CD14-positive monocyte (primary cell): ENCODE results near the gene SLC2A9. TPM values are rescaled to one million over a fixed set of nuclear protein-coding genes. Genes with fewer than 3 reads are reported as not detected.

Experiments
- DNase-seq, 3 donors: peaks; one replicate each; pipeline ENCODE4 v3.0.0-alpha.2; 2011 to 2022
- H2AFZ ChIP-seq: 2 replicates; pipeline ENCODE4 v1.6.0; 2012; ENCODE audit warnings: mild to moderate bottlenecking, low read depth, low read length, inconsistent platforms; ENCODE audit not compliant: insufficient read depth, poor library complexity, severe bottlenecking
- H3K27ac ChIP-seq, 2 donors: 1 replicate in 1 of 2; 2 replicates in 1 of 2; pipeline ENCODE4 v1.5.1; 2012 to 2013; ENCODE audit warnings: low read length in 2 of 2, control low read depth in 1 of 2, inconsistent platforms in 1 of 2, low read depth in 1 of 2, mild to moderate bottlenecking in 1 of 2
- H3K27me3 ChIP-seq, 2 donors: one replicate each; pipeline versions ENCODE4 v1.6.0 to v1.6.1; 2011 to 2013; ENCODE audit warnings: low read length in 2 of 2; ENCODE audit not compliant: control insufficient read depth in 2 of 2, insufficient read depth in 2 of 2
- H3K36me3 ChIP-seq, 2 donors: replicated peaks in 1 of 2; 1 replicate in 1 of 2; 2 replicates in 1 of 2; pipeline versions ENCODE4 v1.5.1 to v1.6.1; 2012 to 2013; ENCODE audit warnings: low read length in 2 of 2, control low read depth in 1 of 2, inconsistent platforms in 1 of 2, mild to moderate bottlenecking in 1 of 2; ENCODE audit not compliant: insufficient read depth in 2 of 2, control insufficient read depth in 1 of 2
- H3K4me1 ChIP-seq, 2 donors: 1 replicate in 1 of 2; 2 replicates in 1 of 2; pipeline versions ENCODE4 v1.5.1 to v1.6.1; 2012 to 2013; ENCODE audit warnings: low read length in 2 of 2, control low read depth in 1 of 2, inconsistent platforms in 1 of 2, mild to moderate bottlenecking in 1 of 2, moderate library complexity in 1 of 2; ENCODE audit not compliant: insufficient read depth in 2 of 2, control insufficient read depth in 1 of 2
- H3K4me2 ChIP-seq: replicated peaks from 2 replicates; pipeline ENCODE3; 2012; ENCODE audit warnings: low read length, moderate library complexity, mild to moderate bottlenecking; ENCODE audit not compliant: poor library complexity, severe bottlenecking; ENCODE audit errors: extremely low read depth
- H3K4me3 ChIP-seq, 3 experiments: fragments of 200-600 bp in 1 of 3; sonication (generic) in 1 of 3; replicated peaks in 1 of 3; 1 replicate in 2 of 3; 2 replicates in 1 of 3; pipeline ENCODE4 v1.5.1; 2011 to 2013; ENCODE audit warnings: low read length in 3 of 3, mild to moderate bottlenecking in 3 of 3, control low read depth in 2 of 3, low read depth in 2 of 3, inconsistent platforms in 1 of 3, moderate library complexity in 1 of 3
- H3K79me2 ChIP-seq: 2 replicates; pipeline ENCODE4 v1.6.0; 2012; ENCODE audit warnings: mild to moderate bottlenecking, control low read depth, inconsistent platforms, low read length, moderate library complexity; ENCODE audit not compliant: insufficient read depth
- H3K9ac ChIP-seq: 2 replicates; pipeline ENCODE4 v1.6.0; 2017; ENCODE audit warnings: low read length, mild to moderate bottlenecking; ENCODE audit not compliant: insufficient read depth, poor library complexity, severe bottlenecking
- H3K9me3 ChIP-seq, 2 donors: replicated peaks in 1 of 2; 1 replicate in 1 of 2; 2 replicates in 1 of 2; pipeline versions ENCODE4 v1.5.1 to v1.6.1; 2012 to 2013; ENCODE audit warnings: low read length in 2 of 2, control low read depth in 1 of 2; ENCODE audit not compliant: control insufficient read depth in 1 of 2, insufficient read depth in 1 of 2
- H4K20me1 ChIP-seq: 2 replicates; pipeline ENCODE4 v1.6.0; 2012; ENCODE audit warnings: mild to moderate bottlenecking, low read length, control low read depth, moderate library complexity; ENCODE audit not compliant: insufficient read depth
- H3K27ac Mint-ChIP-seq, 7 donors: one replicate each; pipeline ENCODE4 v1.8.0; 2020; ENCODE audit warnings: mild to moderate bottlenecking in 7 of 7, mixed read lengths in 7 of 7, moderate library complexity in 6 of 7, inconsistent platforms in 2 of 7
- H3K27me3 Mint-ChIP-seq, 3 donors: one replicate each; pipeline ENCODE4 v1.8.0; 2021 to 2022; ENCODE audit warnings: low read depth in 3 of 3, mild to moderate bottlenecking in 3 of 3, mixed read lengths in 3 of 3, moderate library complexity in 3 of 3, inconsistent platforms in 1 of 3
- H3K36me3 Mint-ChIP-seq, 2 donors: one replicate each; pipeline ENCODE4 v1.8.0; 2020; ENCODE audit warnings: mixed read lengths in 2 of 2, inconsistent platforms in 1 of 2, mild to moderate bottlenecking in 1 of 2
- H3K4me1 Mint-ChIP-seq: one replicate; pipeline ENCODE4 v1.8.0; 2020; ENCODE audit warnings: mild to moderate bottlenecking, mixed read lengths
- H3K4me3 Mint-ChIP-seq, 2 donors: one replicate each; pipeline ENCODE4 v1.8.0; 2020; ENCODE audit warnings: mild to moderate bottlenecking in 2 of 2, mixed read lengths in 2 of 2, moderate library complexity in 1 of 2
- H3K9me3 Mint-ChIP-seq, 7 donors: one replicate each; pipeline ENCODE4 v1.8.0; 2020 to 2022; ENCODE audit warnings: mixed read lengths in 7 of 7, mild to moderate bottlenecking in 6 of 7, moderate library complexity in 6 of 7, inconsistent platforms in 2 of 7
- WGBS: methylation state at CpG from one replicate; pipeline ENCODE4 v1.1.5; 2013; ENCODE audit warnings: missing lambda C conversion rate; ENCODE audit not compliant: insufficient coverage; 5-methylcytosine and 5-hydroxymethylcytosine counted together
- intact Hi-C, 2 donors: fragments of 100-400 bp; cut with micrococcal nuclease; formaldehyde crosslinking; loops; one replicate each; pipeline versions ENCODE4 v1.15.0 to v1.15.1; 2023
- polyA plus RNA-seq, 3 donors: library from polyadenylated mRNA; depleted of rRNA in 1 of 3; unstranded in 2 of 3; stranded (reverse) in 1 of 3; fragments of 300-500 nt in 2 of 3; fragments of >200 nt in 1 of 3; fragmentation: Illumina TruSeq in 2 of 3; gene quantifications; 1 replicate in 2 of 3; 2 replicates in 1 of 3; pipeline ENCODE4 v1.2.3, GENCODE V29; 2012 to 2021
- TF ChIP-seq, protein P1 (sequence below): fragments of 200-600 bp; IDR thresholded peaks from one replicate; pipeline ENCODE4 v1.8.0; 2022; ENCODE audit warnings: antibody characterized with exemption, mild to moderate bottlenecking

Gene SLC2A9
- polyA plus RNA-seq, 3 donors = 27.3 to 38.6 (median 34.7) TPM

DNA sequence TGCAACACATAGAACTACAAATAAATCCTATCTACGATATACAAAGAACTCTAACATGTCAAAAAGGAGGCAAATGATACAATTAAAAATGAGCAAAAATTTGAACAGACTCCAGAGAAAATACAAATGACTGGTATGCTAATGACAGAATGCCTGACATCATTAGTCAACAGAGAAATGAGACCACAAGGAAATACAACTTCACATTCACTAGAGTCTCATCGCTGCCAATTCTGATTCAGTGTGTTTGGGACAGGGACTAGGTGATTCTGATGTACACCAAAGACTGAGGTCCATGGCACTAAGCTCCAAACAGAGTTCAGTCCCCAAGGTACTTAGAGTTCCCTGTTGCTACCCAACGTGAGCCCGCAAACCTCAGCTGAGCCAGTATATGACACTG lies 23.4 kb downstream of the SLC2A9 start:
- H3K9me3 ChIP-seq = no peaks in the 10 kb centered on the region
- no peak overlapping the region for H3K4me3 ChIP-seq
- no peak overlapping the region for H3K4me3 Mint-ChIP-seq
- H3K9ac ChIP-seq = no peak overlapping the region
- 75% methylated on average over 2 of the region's 4 CpGs for WGBS
- no peak for DNase-seq
- H3K79me2 ChIP-seq = peaks cover 56% of the 10 kb centered on the region
- H3K9me3 Mint-ChIP-seq = peaks cover 0 to 3% (median 0%) of the 10 kb centered on the region in 7 donors
- intact Hi-C loops = no loop called here
- TF ChIP-seq, protein P1, sequence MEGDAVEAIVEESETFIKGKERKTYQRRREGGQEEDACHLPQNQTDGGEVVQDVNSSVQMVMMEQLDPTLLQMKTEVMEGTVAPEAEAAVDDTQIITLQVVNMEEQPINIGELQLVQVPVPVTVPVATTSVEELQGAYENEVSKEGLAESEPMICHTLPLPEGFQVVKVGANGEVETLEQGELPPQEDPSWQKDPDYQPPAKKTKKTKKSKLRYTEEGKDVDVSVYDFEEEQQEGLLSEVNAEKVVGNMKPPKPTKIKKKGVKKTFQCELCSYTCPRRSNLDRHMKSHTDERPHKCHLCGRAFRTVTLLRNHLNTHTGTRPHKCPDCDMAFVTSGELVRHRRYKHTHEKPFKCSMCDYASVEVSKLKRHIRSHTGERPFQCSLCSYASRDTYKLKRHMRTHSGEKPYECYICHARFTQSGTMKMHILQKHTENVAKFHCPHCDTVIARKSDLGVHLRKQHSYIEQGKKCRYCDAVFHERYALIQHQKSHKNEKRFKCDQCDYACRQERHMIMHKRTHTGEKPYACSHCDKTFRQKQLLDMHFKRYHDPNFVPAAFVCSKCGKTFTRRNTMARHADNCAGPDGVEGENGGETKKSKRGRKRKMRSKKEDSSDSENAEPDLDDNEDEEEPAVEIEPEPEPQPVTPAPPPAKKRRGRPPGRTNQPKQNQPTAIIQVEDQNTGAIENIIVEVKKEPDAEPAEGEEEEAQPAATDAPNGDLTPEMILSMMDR = no peak
- peaks cover 51 to 87% of the 10 kb centered on the region in 2 donors for H3K36me3 ChIP-seq
- no peaks in the 10 kb centered on the region for H3K4me1 ChIP-seq
- no peak overlapping the region for H3K27ac ChIP-seq
- peaks cover 60 to 88% of the 10 kb centered on the region in 2 donors for H3K36me3 Mint-ChIP-seq
- peaks cover 0 to 1% (median 0%) of the 10 kb centered on the region in 3 donors for H3K27me3 Mint-ChIP-seq
- H3K27ac Mint-ChIP-seq = no peak overlapping the region
- no peaks in the 10 kb centered on the region for H3K27me3 ChIP-seq
- H3K4me2 ChIP-seq = no peak overlapping the region
- H2AFZ ChIP-seq = no peak overlapping the region
- H3K4me1 Mint-ChIP-seq = peaks cover 13% of the 10 kb centered on the region
- H4K20me1 ChIP-seq = peaks cover 64% of the 10 kb centered on the region

DNA sequence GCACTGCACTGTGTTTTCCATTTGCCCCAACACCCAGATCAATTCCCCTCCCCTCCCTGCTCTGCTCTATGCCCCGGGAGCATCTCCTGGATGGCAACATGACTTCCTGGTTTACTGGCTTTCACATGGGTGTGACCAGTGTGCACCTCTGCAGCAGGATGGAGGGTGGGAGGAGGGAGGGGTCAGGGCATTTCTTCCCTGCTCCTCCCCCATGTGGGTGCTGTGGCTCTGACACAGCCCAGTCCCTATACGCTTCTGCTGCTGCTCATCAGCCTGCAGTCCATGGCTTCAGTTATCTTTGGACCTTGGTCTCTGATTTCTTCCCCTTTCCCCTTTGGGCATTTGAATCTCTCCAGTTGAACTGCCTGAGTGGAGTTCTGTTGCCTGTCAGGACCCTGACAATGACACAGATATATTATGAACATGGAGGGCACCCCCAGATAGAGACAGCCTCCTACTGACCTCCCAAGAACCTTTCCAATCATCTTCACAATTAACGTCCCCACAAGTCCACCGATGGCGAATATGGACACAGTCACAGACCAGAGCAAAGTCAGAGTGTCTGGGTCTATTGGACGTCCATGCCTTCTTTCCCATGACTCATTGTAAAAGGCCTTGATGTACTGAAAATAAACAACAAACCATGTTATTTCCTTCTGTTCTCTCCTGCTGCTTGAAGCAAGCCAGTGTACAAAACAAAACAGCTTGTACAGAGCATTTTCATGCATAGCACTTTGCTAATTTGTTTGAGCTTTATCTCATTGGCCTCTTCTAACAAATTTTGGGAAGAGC lies 24.8 kb downstream of the SLC2A9 start:
- WGBS = 98% methylated on average over 5 of the region's 6 CpGs
- peak overlapping the region in 5 of 7 donors; percentile 13 to 75 (median 39) for H3K27ac Mint-ChIP-seq
- H3K9me3 Mint-ChIP-seq = peaks cover 0 to 2% (median 0%) of the 10 kb centered on the region in 7 donors

More for the DNA sequence above, 24.8 kb downstream of the SLC2A9 start:
- intact Hi-C loops = no loop called here
- no peak overlapping the region for H3K4me3 Mint-ChIP-seq
- peaks cover 66 to 88% of the 10 kb centered on the region in 2 donors for H3K36me3 Mint-ChIP-seq
- no peak overlapping the region for H3K9ac ChIP-seq
- H3K4me1 ChIP-seq = no peaks in the 10 kb centered on the region
- no peaks in the 10 kb centered on the region for H3K9me3 ChIP-seq
- peaks cover 44% of the 10 kb centered on the region for H3K79me2 ChIP-seq
- H3K4me1 Mint-ChIP-seq = peaks cover 12% of the 10 kb centered on the region
- H3K4me3 ChIP-seq = no peak overlapping the region
- peak overlapping the region in 1 of 2 donors; percentile 26 for H3K27ac ChIP-seq
- no peak overlapping the region for H2AFZ ChIP-seq
- no peak for DNase-seq
- peaks cover 51% of the 10 kb centered on the region for H4K20me1 ChIP-seq
- TF ChIP-seq, protein P1 = no peak
- peaks cover 0 to 1% (median 0%) of the 10 kb centered on the region in 3 donors for H3K27me3 Mint-ChIP-seq
- H3K36me3 ChIP-seq = peaks cover 64 to 90% of the 10 kb centered on the region in 2 donors
- H3K27me3 ChIP-seq = no peaks in the 10 kb centered on the region
- no peak overlapping the region for H3K4me2 ChIP-seq
